GM19025 (cell line): ENCODE data around the gene FBXW5.

Experiments
- ATAC-seq: cut with Tn5 transposase; IDR thresholded peaks from one replicate; pipeline ENCODE4 v1.9.1; 2021; ENCODE audit warnings: mild to moderate bottlenecking, low read depth, moderate library complexity; ENCODE audit not compliant: unreplicated experiment

The FBXW5 gene

DNA sequence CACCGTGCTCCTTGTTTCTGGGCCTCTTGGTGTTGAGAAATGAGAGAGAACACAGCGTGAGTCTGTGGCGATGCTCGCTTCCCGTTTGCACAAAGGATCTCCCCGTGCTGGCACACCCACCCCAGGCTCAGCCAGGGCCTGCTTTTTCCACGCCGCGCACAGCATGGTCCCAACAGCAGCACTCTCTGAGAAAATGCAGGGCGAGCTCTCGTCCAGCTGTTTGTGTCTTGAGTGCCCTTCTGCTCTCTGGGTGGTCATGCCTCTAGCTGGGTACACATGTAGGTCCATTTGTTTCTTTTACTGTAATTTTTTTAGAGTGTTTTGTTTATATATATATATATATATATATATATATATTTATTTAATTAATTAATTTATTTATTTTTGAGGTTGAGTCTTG is 26.6 kb downstream of the FBXW5 start:
- no peak for ATAC-seq

DNA sequence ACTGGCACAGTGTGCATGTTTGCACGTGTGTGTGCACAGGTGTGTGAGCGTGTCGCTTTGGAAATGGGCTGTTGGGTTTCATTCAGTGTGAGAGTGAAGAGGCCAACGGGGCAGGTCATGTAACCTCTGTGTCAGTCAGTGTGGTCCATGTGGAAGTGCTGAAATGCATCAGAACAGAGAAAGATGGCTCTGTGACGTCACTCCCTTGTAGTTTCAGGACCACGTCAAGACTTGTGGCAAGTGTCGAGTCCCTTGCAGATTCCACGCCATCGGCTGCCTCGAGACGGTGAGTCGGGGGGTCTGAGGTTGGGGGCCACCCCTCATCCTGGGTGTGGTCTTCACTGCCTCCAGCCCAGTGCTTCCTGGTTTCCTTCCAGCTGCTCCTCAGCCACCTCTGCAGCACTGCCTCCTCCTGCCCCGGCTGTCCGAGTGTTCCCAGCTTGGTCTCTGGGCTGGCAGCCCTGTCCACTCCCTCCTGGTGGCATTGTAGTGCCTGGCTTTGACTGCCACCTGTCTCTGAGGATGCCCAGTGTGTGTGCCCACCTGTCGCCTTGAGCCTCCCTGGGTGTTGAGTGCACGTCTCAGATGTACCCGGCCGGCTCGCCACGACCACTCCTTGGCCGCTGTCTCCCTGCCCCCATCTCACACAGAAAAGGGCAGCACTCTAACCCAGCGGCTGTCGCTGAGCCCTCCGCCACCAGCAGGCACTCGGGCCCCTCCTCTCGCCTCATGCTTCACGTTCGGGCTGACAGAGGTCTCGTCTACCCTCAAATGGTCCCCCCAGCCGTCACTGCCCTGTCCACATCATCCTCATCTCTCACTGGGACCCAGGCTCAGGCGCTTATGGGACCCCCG is 28.0 kb downstream of the FBXW5 start:
- no peak for ATAC-seq

DNA sequence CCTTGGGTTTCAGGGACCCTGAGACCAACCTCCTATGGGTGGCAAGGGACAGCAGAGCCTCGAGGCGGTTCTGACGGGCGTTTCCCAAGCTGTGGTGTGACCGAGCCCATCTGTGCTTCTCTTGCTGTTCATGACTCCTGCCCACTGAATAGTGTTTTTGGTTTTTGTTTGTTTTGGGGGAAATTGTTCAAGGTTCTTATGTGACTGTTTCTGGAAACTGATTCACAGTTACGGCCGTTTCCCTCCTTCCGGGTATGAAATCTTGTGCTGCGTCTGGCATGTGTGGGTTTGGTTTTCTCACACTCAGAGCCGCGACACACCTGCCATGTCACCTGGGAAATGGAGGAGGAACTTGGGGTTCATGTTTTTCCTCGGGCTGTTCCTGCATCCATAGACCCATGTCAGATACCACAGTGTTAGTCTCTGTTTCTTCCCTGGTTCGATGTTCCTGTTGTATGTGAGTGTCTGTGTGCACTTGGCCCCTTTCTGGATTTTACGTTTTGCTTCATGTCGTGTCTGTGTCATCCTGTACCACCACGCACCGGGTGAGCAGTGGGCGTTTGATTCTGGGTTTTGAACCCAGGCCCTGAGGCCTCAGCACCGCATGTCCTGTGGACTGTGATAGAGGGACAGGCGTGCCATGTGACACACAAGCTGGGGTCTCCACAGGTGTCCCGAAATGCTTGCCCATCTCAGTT is 28.8 kb downstream of the FBXW5 start:
- no peak for ATAC-seq

DNA sequence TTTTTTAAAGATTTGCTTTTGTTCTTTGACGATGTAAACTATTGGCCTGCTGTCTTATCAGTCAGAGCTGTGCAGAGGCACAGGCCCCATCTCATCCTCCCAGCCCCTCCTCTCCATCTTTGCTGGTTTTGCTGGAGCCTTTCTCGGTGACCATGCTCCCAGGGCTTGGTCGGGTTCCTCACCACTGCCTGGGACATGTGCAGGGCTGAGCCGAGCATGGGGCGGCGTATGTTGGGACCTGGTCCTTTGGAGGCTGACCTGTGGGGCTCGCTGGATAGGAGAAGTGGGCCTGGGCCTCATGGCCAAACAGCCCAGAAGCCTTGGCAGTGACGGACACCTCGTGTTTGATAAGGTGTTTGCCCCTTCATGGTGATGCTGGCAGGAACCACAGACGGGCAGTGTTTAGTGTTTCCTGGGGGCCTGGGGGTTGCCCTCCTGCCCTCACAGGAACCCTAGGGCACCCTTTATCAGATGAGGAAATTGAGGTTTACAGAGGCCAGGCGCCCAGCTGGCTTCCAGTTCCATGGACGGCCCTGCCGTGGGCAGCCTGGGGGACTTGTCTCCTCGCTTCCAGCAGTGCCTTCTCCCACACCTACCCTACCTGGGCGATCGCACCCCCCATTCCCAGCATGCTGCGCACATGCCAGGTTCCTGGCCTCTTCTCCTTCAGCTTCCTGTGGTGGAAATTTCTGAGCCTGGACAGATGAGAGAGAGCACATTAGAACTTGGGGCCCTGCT is 30.7 kb downstream of the FBXW5 start:
- no peak for ATAC-seq

DNA sequence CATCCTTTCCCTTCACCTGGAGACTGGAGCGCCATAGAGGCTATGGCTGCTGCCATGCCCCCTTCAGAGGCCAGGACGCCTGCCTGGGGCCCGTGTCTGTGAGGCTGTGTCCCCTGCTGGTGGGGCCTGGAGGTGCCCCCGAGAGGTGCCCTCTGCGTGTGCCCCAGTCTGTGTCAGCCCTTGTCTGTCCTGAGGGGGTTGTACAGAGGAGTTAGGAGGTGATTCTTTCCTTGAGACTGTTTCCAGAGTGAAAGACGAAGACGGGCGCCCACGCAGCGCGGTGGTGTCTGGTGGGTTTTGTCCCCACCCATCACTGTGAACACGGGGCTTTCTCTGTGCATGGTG is 33.7 kb downstream of the FBXW5 start:
- ATAC-seq, result no peak

DNA sequence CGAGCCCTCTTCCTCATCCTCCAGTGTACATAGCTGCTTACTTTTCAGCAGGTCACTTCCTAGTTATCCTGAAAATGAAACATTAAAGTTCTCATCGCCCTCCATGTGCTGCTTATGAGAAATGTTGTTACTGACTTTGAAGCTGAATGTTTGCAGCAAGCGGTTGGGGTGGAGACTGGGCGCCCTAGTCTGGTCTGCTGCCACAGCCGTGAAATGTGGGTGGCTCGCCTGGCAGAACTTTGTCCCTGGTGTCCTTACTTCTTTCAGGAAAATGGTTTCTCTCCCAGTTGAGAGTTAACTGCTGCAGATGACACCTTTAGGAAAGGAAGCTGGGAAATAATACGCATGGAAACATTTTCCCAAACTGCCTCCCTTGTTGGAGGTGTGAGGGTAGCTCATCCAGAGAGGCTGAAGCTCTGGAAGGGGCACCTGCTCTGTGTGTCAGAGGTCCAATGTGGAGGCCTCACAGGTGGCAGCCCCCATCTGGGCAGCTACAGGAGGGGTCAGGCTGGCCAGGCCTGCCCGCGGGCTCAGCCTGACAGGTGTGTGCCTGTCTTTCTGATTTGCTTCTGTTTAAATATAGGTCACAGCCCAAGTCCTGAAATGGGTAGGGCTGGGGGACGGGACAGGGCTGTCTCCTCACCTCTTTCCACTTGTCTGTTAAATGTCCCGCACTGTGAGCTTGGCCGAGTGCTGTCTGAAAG is 34.2 kb downstream of the FBXW5 start:
- ATAC-seq, result no peak

DNA sequence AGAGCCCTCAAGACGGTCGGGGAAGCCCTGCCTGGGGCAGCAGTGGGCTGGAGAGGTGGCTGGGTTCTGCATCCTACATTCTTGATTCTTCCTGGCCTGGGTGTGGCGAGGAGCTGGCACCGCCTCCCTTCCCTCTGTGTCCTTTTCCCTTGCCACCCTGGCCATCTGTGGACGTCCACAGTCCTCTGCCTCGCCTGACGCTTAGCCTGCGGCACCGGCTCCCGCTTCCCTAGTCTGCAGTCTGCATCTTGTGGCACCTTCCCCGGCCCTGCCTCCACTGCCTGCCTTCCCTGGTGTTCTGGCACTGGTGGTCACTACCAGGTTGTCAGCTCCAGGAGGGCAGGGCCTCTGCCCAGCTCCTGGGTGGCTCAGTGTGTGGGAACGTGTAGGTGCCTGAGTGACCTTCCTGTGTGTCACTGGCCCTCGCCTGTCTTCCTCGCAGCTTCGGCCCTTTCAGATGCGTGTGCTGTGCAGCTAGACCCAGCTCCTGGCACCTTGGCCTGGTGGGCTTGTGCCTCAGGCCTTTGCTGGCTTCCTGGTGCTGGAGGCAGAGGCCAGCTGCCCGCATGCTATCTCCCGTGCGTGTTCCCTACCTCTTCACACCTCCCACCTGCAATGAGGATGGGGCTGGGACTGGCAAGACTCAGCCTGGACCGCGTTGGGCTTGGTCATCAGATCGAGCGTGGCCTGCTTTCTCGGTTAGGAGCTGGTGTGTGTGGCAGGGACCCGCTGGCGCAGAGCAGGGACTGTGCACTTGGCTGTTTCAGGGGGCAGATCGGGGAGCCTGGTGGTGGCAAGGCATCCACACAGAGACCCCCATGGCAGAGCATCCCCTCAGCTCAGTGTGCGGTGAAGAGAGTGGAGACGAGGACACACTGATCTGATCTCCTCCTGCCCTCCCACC is 37.3 kb downstream of the FBXW5 start:
- ATAC-seq, result no peak

DNA sequence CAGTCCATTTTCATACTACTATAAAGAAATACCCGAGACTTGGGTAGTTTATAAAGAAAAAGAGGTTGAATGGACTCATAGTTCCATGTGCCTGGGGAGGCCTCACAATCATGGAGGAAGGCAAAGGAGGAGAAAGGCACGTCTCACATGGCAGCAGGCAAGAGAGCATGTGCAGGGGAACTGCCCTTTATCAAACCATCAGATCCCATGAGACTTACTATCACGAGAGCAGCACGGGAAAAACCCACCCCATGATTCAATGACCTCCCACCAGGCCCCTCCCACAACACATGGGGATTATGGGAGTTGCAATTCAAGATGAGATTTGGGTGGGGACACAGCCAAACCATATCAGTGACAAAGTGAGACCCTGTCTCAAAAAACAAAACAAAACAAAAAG is 38.3 kb downstream of the FBXW5 start:
- ATAC-seq, result no peak

DNA sequence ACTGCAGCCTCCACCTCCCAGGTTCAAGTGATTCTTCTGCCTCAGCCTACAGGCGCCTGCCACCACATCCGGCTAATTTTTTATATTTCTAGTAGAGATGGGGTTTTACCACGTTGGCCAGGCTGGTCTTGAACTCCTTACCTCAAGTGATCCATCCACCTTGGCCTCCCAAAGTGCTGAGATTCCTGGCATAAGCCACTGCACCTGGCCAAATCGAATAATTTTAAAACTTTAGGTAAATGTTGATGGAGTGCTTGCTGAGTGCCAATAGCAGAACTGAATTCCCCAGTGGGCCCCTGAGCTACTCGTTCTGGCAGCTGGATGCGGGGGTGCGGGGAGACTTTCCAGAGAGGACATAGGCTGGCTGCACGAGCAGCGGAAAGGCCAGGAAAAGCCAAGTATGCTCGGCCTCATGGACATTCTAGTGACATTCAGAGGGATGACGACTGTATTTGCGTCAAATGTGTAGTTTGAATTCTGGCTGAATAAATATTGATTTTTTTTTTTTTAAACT is 41.4 kb downstream of the FBXW5 start:
- no peak for ATAC-seq

DNA sequence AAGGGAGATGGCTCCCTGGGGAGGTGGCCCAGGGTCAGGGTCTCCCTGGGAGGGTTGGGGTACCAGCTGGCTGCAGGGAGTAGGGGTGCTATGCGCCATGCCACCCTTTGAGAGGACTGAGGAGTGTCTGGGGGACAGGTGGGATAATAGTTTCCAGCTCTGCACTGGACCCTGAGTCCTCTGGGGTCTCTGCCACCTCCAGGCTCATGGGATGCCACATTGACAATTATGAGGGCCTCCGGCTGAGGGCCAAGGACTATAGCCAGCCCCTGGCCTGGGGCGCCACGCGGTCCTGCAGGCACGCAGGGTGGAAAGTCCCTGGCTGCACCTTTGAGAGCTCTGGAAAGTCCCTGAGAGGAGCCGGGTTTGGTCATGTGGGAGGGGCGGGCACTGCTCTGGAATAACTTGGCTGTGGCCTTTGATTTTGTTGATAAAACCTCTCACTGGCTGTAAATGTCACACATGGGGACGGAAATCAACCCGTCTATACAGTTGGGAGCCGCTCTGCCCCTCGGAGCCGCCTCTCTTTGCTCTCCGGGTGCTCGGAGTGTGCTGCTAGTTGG is 42.2 kb downstream of the FBXW5 start:
- peak; percentile 53 for ATAC-seq

DNA sequence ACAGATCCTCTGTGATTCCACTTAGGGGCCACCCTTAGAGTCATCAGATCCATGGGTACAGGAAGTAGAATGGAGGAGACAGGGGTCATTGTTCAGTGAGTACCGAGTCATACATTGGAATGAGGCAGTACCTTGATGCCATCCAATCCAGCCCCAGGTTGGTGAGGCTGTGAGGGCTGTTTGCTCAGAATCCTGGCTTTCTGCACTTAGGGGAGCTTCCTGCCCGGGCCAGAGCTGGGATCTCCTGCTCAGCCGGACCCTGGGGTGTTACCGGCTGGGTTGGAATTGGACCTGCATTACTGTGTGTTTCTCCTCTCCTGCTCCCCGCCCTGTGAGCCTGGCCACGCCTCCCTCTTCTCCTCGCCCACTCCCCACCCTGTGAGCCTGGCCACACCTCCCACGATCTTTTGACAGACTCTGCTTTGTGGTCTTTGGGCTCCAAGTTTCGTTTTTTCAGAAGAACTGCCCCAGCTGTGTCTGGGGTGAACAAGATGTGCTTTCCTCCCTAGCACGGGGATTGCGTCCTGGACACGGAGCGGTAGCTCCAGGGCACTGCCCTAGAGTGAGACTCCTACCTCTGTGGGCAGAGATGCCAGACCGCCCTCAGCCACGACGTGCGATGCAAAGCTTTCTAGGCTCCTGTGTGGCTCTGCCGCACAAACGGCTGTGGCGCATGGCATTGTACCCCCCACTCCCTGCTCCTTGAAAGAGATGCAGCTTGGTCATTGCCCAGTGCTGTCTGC is 42.9 kb downstream of the FBXW5 start:
- peak; percentile 46 for ATAC-seq

DNA sequence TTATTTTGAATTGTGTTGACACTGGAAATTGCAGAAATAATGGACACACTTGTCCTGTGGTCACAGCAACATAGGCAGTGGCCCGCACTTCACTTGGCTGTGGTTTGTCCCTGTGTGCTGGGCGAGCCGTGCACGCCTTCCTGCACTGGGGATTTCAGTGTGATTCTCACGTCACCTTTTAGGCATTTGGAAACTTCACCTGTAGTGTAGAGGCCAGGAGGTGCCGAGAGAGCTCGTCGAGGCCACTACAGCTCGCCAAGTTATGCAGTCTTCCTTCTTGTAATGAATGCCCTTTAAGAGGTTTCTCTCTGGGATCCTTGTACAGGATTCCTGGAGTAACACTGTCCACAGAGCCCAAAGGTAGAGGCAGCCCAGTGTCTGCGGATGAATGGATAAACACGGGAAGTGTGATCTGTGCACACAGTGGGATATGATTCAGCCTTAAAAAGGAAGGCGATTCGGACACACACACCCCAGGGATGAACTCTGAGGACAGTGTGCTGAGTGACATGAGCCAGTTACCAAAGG is 43.5 kb downstream of the FBXW5 start:
- ATAC-seq, result no peak

DNA sequence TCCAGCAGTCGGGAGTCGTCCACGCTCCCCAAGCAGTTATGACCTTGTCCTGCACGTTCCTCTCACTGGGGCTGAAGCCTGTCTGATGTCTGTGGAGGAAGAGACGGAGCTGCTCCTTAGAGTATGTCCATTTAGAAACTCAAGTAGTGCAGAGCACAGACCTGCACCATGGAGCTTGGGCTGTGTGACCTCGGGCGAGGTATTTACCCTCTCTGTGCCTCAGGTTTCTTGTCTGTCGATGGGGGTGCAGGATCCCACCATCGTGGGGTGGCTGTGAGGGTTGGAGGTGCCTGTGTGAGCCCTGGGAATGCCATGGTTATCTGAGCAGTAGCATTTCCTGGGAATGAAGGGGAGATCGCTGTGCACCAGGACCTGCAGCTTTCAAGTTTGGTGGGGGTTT is 44.0 kb downstream of the FBXW5 start:
- ATAC-seq, result no peak

DNA sequence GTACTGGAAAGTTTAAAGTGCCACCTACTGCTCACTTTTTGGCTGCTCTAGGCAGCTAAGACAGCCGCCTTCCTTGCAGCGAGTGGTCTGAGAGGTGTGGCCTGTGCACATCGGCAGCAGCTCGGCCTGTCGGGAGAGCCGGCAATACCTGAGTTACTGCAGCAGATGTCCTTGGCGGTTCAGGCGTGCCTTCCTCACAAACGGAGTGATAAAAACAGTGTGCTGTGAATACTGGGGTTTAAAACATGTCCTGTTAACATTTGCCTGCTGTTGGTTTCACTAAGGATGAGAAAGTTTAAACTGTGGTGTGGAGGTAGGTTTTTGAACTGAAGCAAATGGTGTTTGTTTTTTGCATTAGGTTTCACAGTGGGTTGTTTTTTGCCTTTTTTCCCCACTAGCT is 45.3 kb downstream of the FBXW5 start:
- ATAC-seq, result no peak

DNA sequence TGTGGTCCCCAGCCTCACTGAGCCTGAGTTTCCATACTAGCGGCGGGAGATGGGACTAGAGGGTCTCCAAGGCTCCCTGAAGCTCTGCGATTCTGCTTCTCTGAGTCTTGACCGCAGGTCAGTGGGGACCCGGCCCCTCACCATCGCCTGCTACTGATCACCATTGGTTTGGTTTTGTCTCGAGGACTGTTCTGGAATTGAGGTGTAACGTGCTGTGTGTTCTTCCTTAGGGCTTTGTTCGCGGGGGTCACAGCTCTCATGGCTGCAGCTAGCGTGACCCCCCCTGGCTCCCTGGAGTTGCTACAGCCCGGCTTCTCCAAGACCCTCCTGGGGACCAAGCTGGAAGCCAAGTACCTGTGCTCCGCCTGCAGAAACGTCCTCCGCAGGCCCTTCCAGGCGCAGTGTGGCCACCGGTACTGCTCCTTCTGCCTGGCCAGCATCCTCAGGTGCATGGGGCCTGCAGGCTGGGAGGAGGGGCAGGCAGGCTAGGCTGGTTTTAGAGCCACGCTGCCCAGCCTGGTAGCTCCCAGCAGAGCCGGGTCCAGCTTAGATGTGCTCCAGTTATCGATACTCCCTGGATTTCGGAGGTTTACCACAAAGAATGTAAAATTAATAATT is 45.9 kb downstream of the FBXW5 start:
- ATAC-seq, result no peak

DNA sequence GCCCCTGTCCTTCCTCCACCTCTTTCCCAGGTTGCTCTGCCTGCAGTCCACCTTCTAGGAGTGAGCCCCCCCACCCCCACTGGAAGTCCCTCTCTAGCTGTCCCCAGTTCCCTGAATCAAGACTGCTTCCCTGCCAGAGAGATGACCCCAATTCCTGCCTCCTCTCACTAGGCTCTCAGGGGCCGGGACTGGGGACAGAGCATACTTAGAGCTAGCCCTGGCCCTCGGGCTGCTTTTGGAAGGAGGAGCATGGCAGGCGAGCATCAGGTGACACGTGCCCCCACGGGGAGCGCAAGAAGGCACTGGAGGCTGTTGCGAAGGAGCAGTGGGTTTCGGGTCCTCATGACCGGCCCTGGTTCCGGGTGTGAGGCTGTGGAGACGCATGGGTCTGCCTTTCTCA is 48.5 kb downstream of the FBXW5 start:
- no peak for ATAC-seq

DNA sequence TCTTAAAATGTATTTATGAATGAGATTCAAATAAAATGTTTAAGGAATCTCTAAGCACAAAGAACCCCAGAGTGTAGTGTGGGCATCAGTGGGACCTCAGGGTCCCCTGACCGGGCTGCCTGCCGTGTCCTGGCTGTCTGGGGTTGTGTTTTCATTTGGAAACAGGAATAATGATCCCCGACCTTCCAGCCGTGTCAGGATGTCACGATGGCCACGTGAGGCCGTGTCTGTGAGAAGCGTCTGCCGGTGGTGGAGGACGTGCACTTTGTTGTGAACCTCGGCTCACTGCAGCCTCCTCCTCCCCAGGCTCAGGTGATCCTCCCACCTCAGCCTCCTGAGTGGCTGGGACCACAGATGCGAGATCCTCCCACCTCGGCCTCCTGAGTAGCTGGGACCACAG is 53.9 kb downstream of the FBXW5 start:
- ATAC-seq, result no peak
